Measurements from ENCODE around the gene NANOS2. TPM values are rescaled to one million over a fixed set of nuclear protein-coding genes. Genes with fewer than 3 reads are reported as not detected.
A peak's percentile ranks its signal among the peaks of the same experiment; 100 is the strongest.

Gene NANOS2
- total and polyA plus RNA-seq, 2 donors (not counting 1 experiment from before 2014, with no cell fraction given) = not detected

GRCh38 chr19:45901432-45901911 is 13.1 kb downstream of the NANOS2 start:
- Histone ChIP-seq H3K36me3 (ENCODE audit: control insufficient read depth, insufficient read depth, low read length) (peaks cover 3% of the 10 kb centered on the region), H3K4me1 (ENCODE audit: control insufficient read depth, extremely low read depth, insufficient read depth, low read length) (peaks cover 4% of the 10 kb centered on the region), H3K9ac (ENCODE audit: insufficient read depth, low read length) (peak overlapping the region; percentile 7), H3K27ac (ENCODE audit: insufficient read depth, low read length) (no peak overlapping the region), H3K27me3 (ENCODE audit: control insufficient read depth, insufficient read depth, low read length) (no peaks in the 10 kb centered on the region), H3K4me2 (ENCODE audit: extremely low read depth, insufficient read depth, low read length) (peak overlapping the region; percentile 44), H3K4me3 (replicated peaks in 1 of 4; ENCODE audit: control extremely low read depth in 1 of 4, insufficient read depth in 1 of 4, low read depth in 3 of 4, low read length in 4 of 4) (peak overlapping the region; percentile 29 to 88 (median 84)), H3K9me3 (ENCODE audit: control insufficient read depth, insufficient read depth, low read depth, low read length) (no peaks in the 10 kb centered on the region), H2AFZ (ENCODE audit: low read length) (peak overlapping the region; percentile 30), H3K79me2 (ENCODE audit: control insufficient read depth, insufficient read depth, low read length) (no peaks in the 10 kb centered on the region), H4K20me1 (ENCODE audit: control insufficient read depth, extremely low read depth, insufficient read depth, low read length) (no peaks in the 10 kb centered on the region)
- TF ChIP-seq, protein P1, sequence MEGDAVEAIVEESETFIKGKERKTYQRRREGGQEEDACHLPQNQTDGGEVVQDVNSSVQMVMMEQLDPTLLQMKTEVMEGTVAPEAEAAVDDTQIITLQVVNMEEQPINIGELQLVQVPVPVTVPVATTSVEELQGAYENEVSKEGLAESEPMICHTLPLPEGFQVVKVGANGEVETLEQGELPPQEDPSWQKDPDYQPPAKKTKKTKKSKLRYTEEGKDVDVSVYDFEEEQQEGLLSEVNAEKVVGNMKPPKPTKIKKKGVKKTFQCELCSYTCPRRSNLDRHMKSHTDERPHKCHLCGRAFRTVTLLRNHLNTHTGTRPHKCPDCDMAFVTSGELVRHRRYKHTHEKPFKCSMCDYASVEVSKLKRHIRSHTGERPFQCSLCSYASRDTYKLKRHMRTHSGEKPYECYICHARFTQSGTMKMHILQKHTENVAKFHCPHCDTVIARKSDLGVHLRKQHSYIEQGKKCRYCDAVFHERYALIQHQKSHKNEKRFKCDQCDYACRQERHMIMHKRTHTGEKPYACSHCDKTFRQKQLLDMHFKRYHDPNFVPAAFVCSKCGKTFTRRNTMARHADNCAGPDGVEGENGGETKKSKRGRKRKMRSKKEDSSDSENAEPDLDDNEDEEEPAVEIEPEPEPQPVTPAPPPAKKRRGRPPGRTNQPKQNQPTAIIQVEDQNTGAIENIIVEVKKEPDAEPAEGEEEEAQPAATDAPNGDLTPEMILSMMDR (conservative IDR thresholded peaks at IDR 0.05 in 1 of 2, IDR thresholded peaks at IDR 0.05 in 1 of 2; ENCODE audit: low read depth in 1 of 2, low read length in 2 of 2) = no peak
- no peak for TF ChIP-seq EZH2 (IDR thresholded peaks at IDR 0.05; ENCODE audit: low read length, missing control alignments)
- DNase-seq (ENCODE audit: low read depth in 2 of 2) = peak; percentile 46 to 50

- H3K79me2 ChIP-seq (ENCODE audit: control insufficient read depth, insufficient read depth, low read length) = no peaks in the 10 kb centered on the region
- no peak for TF ChIP-seq EZH2 (IDR thresholded peaks at IDR 0.05; ENCODE audit: low read length, missing control alignments)
- TF ChIP-seq, protein P1 (conservative IDR thresholded peaks at IDR 0.05 in 1 of 2, IDR thresholded peaks at IDR 0.05 in 1 of 2; ENCODE audit: low read depth in 1 of 2, low read length in 2 of 2) = no peak
- no peak overlapping the region for H2AFZ ChIP-seq (ENCODE audit: low read length)
- peaks cover 4% of the 10 kb centered on the region for H3K4me1 ChIP-seq (ENCODE audit: control insufficient read depth, extremely low read depth, insufficient read depth, low read length)
- no peaks in the 10 kb centered on the region for H3K9me3 ChIP-seq (ENCODE audit: control insufficient read depth, insufficient read depth, low read depth, low read length)
- H3K4me2 ChIP-seq (ENCODE audit: extremely low read depth, insufficient read depth, low read length) = peak overlapping the region; percentile 44
- no peak overlapping the region for H3K9ac ChIP-seq (ENCODE audit: insufficient read depth, low read length)
- H3K4me3 ChIP-seq (replicated peaks in 1 of 4; ENCODE audit: control extremely low read depth in 1 of 4, insufficient read depth in 1 of 4, low read depth in 3 of 4, low read length in 4 of 4) = peak overlapping the region; percentile 7 to 88 (median 60)
- H3K36me3 ChIP-seq (ENCODE audit: control insufficient read depth, insufficient read depth, low read length) = peaks cover 3% of the 10 kb centered on the region
- H3K27me3 ChIP-seq (ENCODE audit: control insufficient read depth, insufficient read depth, low read length) = no peaks in the 10 kb centered on the region
- DNase-seq (ENCODE audit: low read depth in 2 of 2) = no peak
- no peak overlapping the region for H3K27ac ChIP-seq (ENCODE audit: insufficient read depth, low read length)
- no peaks in the 10 kb centered on the region for H4K20me1 ChIP-seq (ENCODE audit: control insufficient read depth, extremely low read depth, insufficient read depth, low read length)
Measured at GRCh38 chr19:45900738-45901431, 13.7 kb downstream of the NANOS2 start.

DNA sequence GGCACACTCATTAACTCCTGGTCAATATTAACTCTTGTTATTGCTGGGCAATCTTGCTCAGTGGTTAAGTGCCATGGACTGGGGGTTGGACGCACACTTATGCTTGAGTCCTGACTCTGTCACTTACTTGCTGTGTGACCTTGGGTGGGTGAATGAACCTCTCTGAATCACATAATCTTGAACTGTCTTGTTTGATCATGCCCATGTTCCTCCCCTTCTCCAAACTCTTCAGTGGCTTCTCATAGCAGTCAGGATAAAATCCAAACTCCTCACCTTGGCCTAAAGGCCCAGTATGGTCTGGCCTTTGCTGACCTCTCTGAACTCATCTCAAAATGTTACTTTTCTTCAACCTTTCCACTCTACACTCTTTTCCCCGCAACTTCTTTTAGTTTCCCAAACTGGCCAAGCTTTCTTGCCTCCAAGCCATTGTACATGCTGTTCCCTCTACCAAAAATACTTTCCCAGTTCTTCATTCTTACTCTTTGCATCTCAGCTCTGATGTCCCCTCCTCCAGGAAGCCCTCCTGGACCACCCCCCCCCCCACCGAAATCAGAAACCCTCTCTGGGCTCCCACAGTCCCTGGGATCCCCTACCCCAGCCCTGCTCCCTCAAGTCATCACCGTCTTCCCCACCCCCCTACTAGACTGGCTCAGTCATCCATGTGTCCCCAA is 14.5 kb downstream of the NANOS2 start:
- no peaks in the 10 kb centered on the region for H3K79me2 ChIP-seq (ENCODE audit: control insufficient read depth, insufficient read depth, low read length)
- H3K36me3 ChIP-seq (ENCODE audit: control insufficient read depth, insufficient read depth, low read length) = peaks cover 3% of the 10 kb centered on the region
- H4K20me1 ChIP-seq (ENCODE audit: control insufficient read depth, extremely low read depth, insufficient read depth, low read length) = no peaks in the 10 kb centered on the region
- no peak for DNase-seq (ENCODE audit: low read depth in 2 of 2)
- H3K27ac ChIP-seq (ENCODE audit: insufficient read depth, low read length) = no peak overlapping the region
- H2AFZ ChIP-seq (ENCODE audit: low read length) = no peak overlapping the region
- H3K4me3 ChIP-seq (replicated peaks in 1 of 4; ENCODE audit: control extremely low read depth in 1 of 4, insufficient read depth in 1 of 4, low read depth in 3 of 4, low read length in 4 of 4) = no peak overlapping the region
- peaks cover 4% of the 10 kb centered on the region for H3K4me1 ChIP-seq (ENCODE audit: control insufficient read depth, extremely low read depth, insufficient read depth, low read length)
- no peaks in the 10 kb centered on the region for H3K27me3 ChIP-seq (ENCODE audit: control insufficient read depth, insufficient read depth, low read length)
- no peak overlapping the region for H3K9ac ChIP-seq (ENCODE audit: insufficient read depth, low read length)
- no peak overlapping the region for H3K4me2 ChIP-seq (ENCODE audit: extremely low read depth, insufficient read depth, low read length)
- TF ChIP-seq EZH2 (IDR thresholded peaks at IDR 0.05; ENCODE audit: low read length, missing control alignments) = no peak
- TF ChIP-seq, protein P1 (conservative IDR thresholded peaks at IDR 0.05 in 1 of 2, IDR thresholded peaks at IDR 0.05 in 1 of 2; ENCODE audit: low read depth in 1 of 2, low read length in 2 of 2) = no peak
- H3K9me3 ChIP-seq (ENCODE audit: control insufficient read depth, insufficient read depth, low read depth, low read length) = no peaks in the 10 kb centered on the region

Measured in fibroblast of lung (primary cell).